DOHH2 (cell line): ENCODE measurements around the gene GDF10.

Experiments
- CTCF ChIP-seq: fragments of 200-600 bp; sonication (generic); IDR thresholded peaks from one replicate; pipeline ENCODE4 v1.5.1; 2014; ENCODE audit warnings: antibody characterized with exemption, mild to moderate bottlenecking, low read depth, low read length; ENCODE audit not compliant: poor library complexity, severe bottlenecking
- EZH2phosphoT487 ChIP-seq: fragments of 200-600 bp; sonication (generic); IDR thresholded peaks from 2 replicates; pipeline ENCODE4 v1.6.1; 2017; ENCODE audit warnings: borderline replicate concordance, mild to moderate bottlenecking, antibody characterized with exemption, low read length, moderate library complexity, mixed read lengths

- TF ChIP-seq EZH2phosphoT487, result no peak
- TF ChIP-seq CTCF, result no peak
These were observed 483 bp downstream of the GDF10 start for GRCh38 chr10:47300429-47300931.
